GM19023 (cell line): ENCODE data around the gene EPB41L4B.

Source experiments
- ATAC-seq: cut with Tn5 transposase; IDR thresholded peaks from one replicate; pipeline ENCODE4 v1.9.1; 2021; ENCODE audit warnings: mild to moderate bottlenecking, moderate library complexity; ENCODE audit not compliant: unreplicated experiment

EPB41L4B gene

DNA sequence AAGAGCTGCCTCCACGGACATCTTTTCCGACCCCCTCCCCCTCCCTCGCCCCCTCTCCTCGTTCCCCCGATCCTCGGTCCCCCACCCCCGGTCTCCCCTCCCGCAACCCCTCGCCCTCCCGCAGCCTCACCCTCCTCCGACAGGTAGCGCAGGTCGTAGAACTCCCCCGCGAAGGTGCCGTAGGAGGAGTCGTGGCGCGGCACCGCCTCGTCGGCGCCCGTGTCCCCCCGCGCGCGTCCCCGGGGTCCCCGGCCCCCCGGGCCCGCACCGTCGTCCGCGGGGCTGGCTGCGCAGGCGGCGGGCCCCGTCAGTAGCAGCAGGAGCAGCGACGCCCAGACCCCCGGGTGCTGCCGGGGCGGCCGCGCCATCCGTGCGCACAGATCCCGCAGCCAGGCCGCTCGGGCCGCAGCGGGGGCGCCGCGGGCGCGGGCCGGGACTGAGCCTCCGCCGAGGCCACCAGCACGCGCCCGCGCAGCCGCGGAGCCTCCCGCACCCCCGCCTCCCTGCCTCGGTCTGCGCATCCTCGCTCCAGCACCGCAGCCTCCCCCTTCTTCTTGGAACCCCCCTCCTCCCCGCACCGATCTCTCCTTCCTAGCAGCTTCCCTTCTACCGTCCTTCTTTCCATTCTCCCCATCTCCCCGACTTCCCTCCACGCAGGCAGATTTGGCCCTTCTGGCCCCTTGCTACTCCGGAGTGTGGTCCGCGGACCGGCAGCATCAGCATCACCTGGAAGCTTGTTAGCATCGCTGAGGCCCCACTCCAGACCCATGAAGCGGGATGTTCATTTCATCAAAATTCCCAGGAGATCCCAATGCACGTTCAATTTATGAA lies 153.9 kb downstream of the EPB41L4B start, which contains the start of gene FRRS1L:
TSS of gene FRRS1L (minus strand) at position 479 of the 831 bp plus-strand sequence. CDS start at position 368, 111 bp downstream.
- ATAC-seq, result no peak

DNA sequence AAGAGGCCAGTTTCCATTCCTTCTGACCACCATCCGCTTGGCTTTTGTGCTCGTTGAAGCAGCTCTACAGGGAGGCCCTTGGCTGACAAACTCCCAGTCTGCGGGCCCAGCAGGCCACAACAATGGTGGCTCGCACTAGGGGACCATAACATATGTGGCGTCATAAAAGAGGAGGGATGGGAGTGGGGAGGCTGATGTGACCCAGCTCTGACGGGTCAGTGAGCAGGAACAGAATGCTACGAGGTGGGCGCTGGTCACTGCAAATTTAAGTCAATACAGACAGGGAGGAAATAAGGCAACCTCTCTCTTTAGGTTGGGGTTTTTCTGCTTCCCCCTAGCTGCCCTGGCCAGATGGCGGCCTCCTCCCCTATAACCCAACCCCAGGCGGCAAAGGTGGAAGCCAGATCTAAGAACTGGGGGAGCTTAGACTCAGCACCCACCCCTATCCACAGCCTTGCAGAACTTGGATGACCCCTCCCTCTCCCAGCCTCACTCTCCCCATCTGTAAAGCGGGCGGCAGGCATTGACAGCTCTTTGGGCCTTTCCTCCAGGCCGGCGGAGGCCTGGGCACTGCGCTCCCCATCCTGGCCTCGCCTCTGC lies 154.6 kb downstream of the EPB41L4B start:
- no peak for ATAC-seq

DNA sequence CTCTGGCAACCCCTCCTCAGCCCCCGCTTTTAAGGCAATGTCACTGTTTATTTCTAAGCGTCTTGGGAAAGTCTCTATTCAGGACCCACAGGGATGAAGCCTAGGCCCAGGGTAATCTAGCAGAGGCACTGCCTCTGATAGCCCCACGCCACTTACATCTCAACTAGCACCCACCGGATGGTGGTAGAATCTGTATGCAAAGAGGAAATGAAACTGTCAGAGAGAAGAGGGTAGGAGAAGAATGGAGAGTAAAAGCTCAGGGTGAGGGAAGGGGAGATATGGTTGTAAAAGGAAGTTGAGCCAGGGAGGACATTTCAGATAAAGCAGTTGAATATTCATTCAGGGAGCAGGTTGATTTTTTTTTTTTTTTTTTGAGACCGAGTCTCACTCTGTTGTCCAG lies 156.8 kb downstream of the EPB41L4B start:
- no peak for ATAC-seq

DNA sequence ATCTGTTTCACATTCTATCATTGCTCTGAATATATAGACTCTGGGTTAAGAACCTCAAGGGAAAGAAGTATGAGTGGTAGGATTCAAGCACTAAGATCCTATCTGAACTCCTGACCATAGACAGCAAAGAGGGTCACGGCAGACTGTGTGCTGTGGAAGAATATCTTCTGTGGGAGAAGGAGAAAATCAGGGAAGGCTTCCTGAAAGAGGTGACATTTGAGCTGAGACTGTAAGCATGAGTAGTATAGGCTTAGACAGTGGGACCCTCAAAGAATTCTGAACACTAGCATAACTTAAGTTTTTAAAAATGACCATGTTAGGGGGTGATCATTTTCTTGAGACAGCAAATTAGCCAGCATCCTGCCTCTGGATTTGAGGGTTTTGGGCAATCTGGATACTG lies 157.7 kb downstream of the EPB41L4B start:
- no peak for ATAC-seq

DNA sequence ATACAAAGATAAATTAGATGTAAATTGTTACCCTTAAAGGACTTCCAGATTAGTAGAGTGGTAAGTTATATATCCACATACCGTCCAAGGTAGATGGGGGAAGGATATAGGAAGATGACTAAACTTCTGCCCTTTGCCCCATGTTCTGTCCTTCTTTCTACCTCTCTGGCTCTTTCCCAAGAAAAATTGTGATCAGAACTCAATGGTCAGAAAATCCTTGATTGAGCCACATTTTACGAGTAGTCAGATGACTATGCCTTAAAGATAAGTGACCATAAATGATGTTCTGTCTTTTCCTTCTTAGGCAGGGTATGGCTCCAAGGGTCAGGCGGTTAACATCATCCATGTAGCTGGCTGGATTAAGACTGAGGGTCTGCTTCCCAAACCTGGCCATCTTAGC lies 158.2 kb downstream of the EPB41L4B start:
- ATAC-seq, result no peak

DNA sequence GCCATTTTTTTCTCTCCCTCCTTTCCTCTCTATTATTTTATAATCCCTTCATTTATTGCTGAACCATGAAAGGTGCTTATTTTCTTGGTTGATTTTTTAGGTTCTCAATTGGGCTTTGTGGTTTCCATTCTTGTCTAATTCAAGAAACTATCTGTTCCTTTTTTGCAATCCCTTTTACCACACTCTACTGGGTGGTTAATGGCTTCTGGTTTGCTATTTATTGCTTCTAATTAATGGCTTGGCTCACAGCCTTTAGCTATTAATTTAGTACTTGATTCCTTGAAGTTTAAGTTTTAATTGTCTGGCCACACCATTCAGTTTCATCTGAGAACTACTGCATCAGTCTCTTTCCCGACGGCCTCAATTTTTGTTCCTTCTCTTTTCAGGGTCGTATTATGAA lies 159.4 kb downstream of the EPB41L4B start:
- ATAC-seq, result no peak

- no peak for ATAC-seq
Observed at GRCh38 chr9:109159583-109159982, 161.3 kb downstream of the EPB41L4B start.

DNA sequence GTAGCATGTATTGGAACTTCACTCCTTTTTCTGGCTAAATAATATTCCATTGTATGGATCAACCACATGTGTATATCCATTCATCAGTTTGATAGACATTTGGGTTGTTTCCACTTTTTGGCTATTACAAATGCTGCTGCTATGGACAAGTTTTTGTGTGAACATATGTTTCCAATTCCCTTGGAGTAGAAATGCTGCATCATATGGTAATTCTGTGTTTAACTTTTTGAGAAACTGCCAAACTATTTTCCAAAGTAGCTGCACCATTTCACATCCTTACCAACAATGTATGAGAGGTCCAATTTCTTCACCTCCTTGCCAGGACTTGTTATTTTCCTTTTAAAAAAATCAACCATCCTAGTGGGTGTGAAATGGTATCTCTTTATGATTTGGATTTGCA lies 162.2 kb downstream of the EPB41L4B start:
- no peak for ATAC-seq

DNA sequence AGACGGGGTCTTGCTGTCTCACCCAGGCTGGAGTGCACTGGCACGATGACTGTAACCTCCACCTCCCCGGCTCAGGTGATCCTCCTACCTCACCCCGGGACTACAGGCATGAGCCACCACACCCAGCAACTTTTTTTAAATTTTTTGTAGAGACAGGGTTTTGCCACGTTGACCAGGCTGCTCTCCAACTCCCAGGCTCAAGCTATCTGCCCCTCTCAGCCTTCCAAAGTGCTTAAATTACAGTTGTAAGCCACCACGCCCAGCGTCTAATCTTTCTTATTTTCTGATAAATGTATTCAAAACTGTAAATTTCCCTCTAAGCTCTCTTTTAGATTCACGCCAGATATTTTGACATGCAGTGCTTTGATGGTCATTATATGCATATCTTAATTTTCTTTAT lies 164.2 kb downstream of the EPB41L4B start:
- no peak for ATAC-seq

GRCh38 chr9:109150925-109151545 lies 169.8 kb downstream of the EPB41L4B start:
- no peak for ATAC-seq

DNA sequence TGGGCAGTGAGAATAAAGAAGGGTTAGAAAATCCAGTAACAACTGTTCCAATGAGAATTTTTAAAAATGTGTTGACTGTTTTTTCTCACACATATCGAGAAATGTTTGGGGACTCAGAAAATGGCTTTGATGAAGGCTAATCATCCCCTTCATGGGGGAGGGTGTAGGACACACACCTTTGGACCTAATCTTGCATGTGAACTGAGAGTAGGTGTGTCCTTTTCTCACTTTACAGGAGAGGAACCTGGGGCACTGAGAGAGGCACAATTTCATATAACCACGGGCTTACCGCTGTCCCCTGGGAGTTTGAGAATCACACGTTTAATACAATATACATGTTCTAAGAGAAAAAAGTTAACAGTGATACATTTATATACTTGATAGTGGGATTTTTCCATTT lies 171.1 kb downstream of the EPB41L4B start:
- ATAC-seq, result no peak

DNA sequence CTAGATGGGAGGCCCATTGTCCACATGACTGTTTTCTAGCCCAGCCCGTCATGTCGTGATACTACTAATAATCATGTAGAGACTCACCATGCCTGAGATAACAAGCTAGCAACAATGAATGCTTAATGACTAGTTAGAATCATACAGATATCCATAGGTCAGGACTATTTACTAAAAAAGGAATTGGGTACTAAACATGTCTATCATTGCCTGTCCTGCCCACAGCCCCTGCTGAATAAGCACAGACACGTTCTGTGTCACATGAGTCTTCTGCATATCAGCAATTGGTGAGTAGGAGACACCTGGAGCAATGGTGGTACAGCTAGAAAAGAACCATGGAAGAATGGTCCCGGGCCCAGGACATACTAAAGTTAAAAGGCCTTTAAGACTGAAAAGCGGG lies 171.8 kb downstream of the EPB41L4B start:
- ATAC-seq, result no peak

GRCh38 chr9:109145051-109145450 lies 175.8 kb downstream of the EPB41L4B start:
- no peak for ATAC-seq

DNA sequence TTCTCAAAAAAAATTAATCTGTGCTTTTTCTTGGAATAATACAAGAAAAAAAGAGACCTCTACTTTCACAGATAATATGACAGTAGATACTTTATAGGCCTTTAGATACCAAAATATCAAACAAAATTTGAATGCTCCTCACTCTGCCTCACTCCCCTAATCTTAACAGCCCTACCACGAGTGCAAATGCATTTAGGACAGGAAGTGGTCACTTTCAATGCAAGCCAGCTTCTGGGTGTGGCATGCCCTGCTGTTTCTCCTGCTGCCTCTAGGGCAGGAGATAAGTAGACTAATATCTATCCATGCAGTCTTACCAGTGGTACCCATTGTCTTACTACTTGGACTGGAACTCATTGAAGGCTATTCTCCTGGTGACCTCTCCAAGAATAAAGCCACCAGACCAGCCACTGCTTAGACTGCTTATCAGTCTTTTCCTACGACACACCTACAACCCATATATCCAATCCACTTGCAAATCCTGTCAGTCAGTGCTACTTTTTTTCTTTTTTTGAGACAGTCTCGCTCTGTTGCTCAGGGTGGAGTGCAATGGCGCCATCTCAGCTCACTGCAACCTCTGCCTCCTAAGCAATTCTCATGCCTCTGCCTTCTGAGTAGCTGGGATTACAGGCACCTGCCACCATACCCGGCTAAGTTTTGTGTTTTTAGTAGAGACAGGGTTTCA lies 176.8 kb downstream of the EPB41L4B start:
- ATAC-seq, result peak; percentile 95

DNA sequence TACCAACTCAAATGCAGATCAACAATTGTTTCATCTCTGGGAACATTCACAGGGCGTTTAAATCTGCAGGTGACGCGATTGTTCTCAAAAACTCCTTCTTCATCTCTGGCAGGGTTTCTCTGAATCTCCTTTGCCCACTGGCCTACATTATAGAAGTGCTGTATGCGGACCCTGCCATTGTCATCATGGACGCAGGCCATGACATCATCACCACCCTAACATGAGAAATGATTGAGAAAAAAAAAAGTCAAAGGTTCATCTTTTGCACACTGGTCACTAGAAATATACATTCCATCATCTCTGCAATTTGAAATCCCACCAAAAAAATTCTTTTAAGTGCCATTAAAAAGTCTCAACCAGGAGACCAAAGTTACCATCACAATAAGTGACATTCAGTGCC lies 179.5 kb downstream of the EPB41L4B start:
- ATAC-seq, result no peak

DNA sequence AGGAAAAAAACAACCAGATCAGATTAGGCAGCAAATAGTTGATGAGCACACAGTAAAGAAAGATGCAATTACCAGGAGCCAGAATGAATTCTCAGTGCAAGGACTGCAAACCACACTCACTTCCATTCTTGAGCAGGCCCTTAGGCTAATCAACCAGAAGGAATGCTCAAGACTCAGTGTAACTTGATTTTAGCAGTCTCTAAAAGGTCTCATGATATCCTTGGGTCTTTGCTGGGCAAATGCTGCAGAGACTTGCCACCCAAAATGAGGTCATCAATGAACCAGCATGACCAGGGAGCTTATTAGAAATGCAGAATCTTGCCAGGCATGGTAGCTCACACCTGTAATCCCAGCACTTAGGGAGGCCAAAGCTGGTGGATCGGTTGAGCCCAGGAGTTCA lies 181.0 kb downstream of the EPB41L4B start:
- ATAC-seq, result no peak

DNA sequence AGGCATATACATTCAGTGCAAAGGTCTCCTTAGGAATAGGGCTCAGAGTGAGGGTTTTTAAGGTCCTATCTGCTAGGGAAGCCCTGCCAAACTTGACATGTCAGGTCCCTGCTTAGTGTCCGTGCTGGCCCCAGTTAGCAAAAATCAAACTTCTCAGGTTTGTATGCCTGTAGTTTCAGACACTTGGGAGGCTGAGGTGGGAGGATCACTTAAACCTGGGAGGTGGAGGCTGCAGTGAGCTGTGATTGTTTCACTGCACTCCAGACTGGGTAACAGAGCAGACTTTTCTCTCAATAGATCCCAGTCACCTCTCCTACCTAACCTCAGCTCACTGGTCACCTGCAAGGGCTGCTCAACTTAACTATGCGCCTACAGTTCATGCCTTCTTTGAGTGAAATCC lies 182.4 kb downstream of the EPB41L4B start:
- no peak for ATAC-seq

DNA sequence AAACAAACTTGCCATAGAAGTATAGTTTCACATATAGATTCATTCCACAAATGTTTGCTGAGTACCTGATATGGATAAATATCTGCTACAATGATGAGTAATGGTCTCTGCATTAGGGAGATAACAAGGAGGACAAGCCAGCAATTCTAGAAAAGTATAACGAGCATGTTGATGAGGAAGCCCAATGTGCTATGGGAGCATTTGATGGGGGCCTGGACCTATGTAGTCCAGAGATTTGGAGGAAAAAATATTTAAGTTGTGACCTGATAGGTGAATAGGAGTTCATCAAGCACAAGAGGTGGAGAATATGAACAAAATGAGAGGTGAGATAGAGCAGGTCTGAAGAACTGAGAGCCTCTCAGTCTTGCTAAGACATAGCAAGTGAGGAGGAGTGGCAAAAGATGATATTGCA lies 186.7 kb downstream of the EPB41L4B start:
- ATAC-seq, result no peak

GRCh38 chr9:109133533-109133932 lies 187.3 kb downstream of the EPB41L4B start:
- no peak for ATAC-seq

DNA sequence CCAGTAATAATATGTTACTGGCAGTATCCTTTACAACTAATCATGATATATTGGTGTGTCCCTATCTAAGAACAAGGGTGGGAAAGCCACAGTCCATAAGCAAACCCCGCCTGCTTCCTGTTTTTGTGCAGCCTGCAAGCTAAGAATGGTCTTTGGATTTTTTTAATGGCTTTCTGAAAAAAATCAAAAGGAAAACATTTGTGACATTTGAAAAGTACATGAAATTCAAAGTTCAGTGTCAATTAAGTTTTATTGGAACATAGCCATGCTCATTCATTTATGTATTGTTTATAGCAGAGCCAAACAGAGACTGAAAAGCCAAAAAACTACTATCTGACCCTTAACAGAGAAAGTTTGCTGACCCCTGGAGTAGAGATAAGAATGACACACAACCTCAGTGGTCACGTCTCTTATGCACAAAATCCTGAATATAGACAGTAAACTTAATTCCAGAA lies 188.3 kb downstream of the EPB41L4B start:
- ATAC-seq, result no peak

- no peak for ATAC-seq
Observed at GRCh38 chr9:109129470-109130197, 191.2 kb downstream of the EPB41L4B start.
